Psoas muscle (tissue), 8 donors: ENCODE data around the gene C1orf50. TPM values are rescaled to one million over a fixed set of nuclear protein-coding genes. Genes with fewer than 3 reads are reported as not detected.

ENCODE experiments used
- ATAC-seq, 4 donors: fragments of 200-7000 bp; cut with Tn5 transposase; one replicate each; pipeline ENCODE4 v1.9.1; 2020; ENCODE audit warnings: moderate library complexity in 3 of 4, mild to moderate bottlenecking in 2 of 4
- DNase-seq, 2 donors: peaks; one replicate each; pipeline ENCODE4 v3.0.0-alpha.2; 2020
- H3K27ac ChIP-seq: fragments of 200-600 bp; one replicate; pipeline ENCODE4 v1.8.0; 2022
- H3K27me3 ChIP-seq, 3 donors: fragments of 200-600 bp in 1 of 3; one replicate each; pipeline versions ENCODE4 v1.6.1 to v1.8.0; 2013 to 2022; ENCODE audit warnings: low read length in 2 of 3, mild to moderate bottlenecking in 2 of 3, moderate library complexity in 1 of 3; ENCODE audit not compliant: insufficient read depth in 3 of 3
- H3K36me3 ChIP-seq, 2 donors: fragments of 200-600 bp in 1 of 2; one replicate each; pipeline versions ENCODE4 v1.6.1 to v1.8.0; 2013 to 2022; ENCODE audit warnings: low read depth in 1 of 2, mild to moderate bottlenecking in 1 of 2, moderate library complexity in 1 of 2; ENCODE audit not compliant: insufficient read depth in 1 of 2
- H3K4me1 ChIP-seq: fragments of 200-600 bp; one replicate; pipeline ENCODE4 v1.8.0; 2022
- H3K4me3 ChIP-seq: fragments of 200-600 bp; one replicate; pipeline ENCODE4 v1.8.0; 2022; ENCODE audit warnings: mild to moderate bottlenecking
- H3K9me3 ChIP-seq: fragments of 200-600 bp; one replicate; pipeline ENCODE4 v1.8.0; 2022
- CTCF ChIP-seq: fragments of 200-600 bp; IDR thresholded peaks from one replicate; pipeline ENCODE4 v1.8.0; 2022; ENCODE audit warnings: antibody characterized with exemption
- WGBS, 3 donors: extraction: QIAGEN DNeasy Blood & Tissue Kit; methylation state at CpG; one replicate each; pipeline versions ENCODE4 v1.1.6 to v1.1.7; 2013; 5-methylcytosine and 5-hydroxymethylcytosine counted together
- intact Hi-C, 2 donors: fragments of 100-400 bp; cut with DNase I; formaldehyde crosslinking; loops; one replicate each; pipeline versions ENCODE4 v1.11.0 to v1.14.2; 2022
- polyA plus RNA-seq, 3 donors: library from polyadenylated mRNA; stranded (reverse); fragments of 200-250 nt; gene quantifications; one replicate each; pipeline ENCODE4 v1.2.3, GENCODE V29; 2013
- total RNA-seq, 4 donors: library from RNA; stranded (reverse); fragmentation: NEBNext Ultra II Directional in 2 of 4; extraction: Animal tissue kit (Norgen Biotek cat#: 25700) in 2 of 4; gene quantifications; one replicate each; pipeline versions ENCODE4 v1.2.1 to v1.2.4, GENCODE V29; 2021 to 2023
- donor health status: healthy with polysubstance abuse.
- donor health status: DM: no; HTN: no; CAD: no; lungs with moderate emphysema.
- donor health status: Bipolar disorder and iron deficiency.
- donor health status: healthy.
- donor health status: DM: yes; HTN: yes; CAD: no.
- donor health status: DM: no; HTN: no; CAD: no.
- donor health status: DM: no; HTN: no; CAD: no.
- donor health status: DM: yes; HTN: yes; CAD: no.

C1orf50 gene
- total and polyA plus RNA-seq, 7 donors: 2.5 to 10.2 (median 7.5) TPM

GRCh38 chr1:42733415-42734200 is 33.4 kb upstream of the C1orf50 start:
- DNase-seq (no peak), ATAC-seq (no peak)
- Histone ChIP-seq H3K4me1 (no peaks in the 10 kb centered on the region), H3K27ac (no peak overlapping the region), H3K9me3 (no peaks in the 10 kb centered on the region), H3K4me3 (no peak overlapping the region), H3K36me3 (no peaks in the 10 kb centered on the region), H3K27me3 (peaks cover 0 to 3% (median 0%) of the 10 kb centered on the region in 3 donors)
- intact Hi-C loops: no loop called here
- 88 to 93% (median 89%) methylated on average over 12 of the region's 12 CpGs for WGBS, 3 donors
- no peak for TF ChIP-seq CTCF

DNA sequence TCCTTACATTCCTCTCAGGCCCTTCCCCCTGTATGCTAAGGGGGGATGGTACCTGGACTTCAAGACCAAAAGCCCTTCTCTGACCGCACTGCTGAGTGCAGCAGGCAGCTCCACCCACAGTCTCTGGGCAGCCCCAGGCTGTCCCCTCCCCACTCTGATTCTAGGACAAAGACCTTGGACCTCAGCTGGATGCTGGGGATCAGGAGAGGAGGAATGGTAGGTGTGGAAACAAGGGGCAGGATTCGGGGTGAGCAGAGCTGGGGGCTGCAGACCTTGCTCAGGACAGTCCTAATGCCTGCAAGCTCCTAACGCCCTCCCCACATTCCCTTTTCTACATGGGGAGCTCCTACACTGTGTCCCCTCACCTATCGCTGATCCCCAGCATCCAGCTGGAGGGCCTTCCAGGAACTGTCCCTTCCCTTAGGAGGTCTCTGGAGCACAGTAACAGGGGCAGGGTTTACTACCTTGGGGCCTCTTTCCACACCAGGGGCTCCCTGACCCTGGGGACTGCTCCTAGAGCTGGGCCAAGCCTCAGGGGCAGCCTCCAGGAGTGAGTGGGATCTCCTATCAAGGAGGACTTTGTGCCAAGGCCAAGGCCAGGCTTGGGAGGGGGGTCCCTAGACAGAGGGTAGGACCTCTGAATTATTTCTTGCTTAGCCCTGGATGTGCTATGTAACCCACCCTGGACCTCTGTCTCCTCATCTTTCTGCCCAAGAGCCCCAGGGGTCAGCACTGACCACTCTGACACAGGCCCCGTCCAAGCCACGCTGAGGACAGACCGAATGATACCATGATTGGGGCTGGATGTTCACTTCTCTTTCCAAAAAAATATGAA is 32.6 kb upstream of the C1orf50 start:
- no peak overlapping the region for H3K4me3 ChIP-seq
- intact Hi-C loops: no loop called here
- H3K4me1 ChIP-seq: no peaks in the 10 kb centered on the region
- no peak for TF ChIP-seq CTCF
- H3K9me3 ChIP-seq: no peaks in the 10 kb centered on the region
- WGBS, 3 donors: 86 to 96% (median 93%) methylated on average over 7 of the region's 7 CpGs
- peaks cover 0 to 3% (median 0%) of the 10 kb centered on the region in 3 donors for H3K27me3 ChIP-seq
- H3K36me3 ChIP-seq: no peaks in the 10 kb centered on the region
- no peak overlapping the region for H3K27ac ChIP-seq
- DNase-seq (no peak), ATAC-seq (no peak)

GRCh38 chr1:42735056-42735455 is 32.0 kb upstream of the C1orf50 start:
- no peaks in the 10 kb centered on the region for H3K36me3 ChIP-seq
- TF ChIP-seq CTCF: no peak
- intact Hi-C loops: no loop called here
- H3K27me3 ChIP-seq: peaks cover 0 to 3% (median 0%) of the 10 kb centered on the region in 3 donors
- WGBS, 3 donors: 81 to 85% (median 84%) methylated on average over 11 of the region's 11 CpGs
- H3K27ac ChIP-seq: no peak overlapping the region
- H3K4me1 ChIP-seq: no peaks in the 10 kb centered on the region
- no peak overlapping the region for H3K4me3 ChIP-seq
- no peak for DNase-seq
- no peak for ATAC-seq
- no peaks in the 10 kb centered on the region for H3K9me3 ChIP-seq

DNA sequence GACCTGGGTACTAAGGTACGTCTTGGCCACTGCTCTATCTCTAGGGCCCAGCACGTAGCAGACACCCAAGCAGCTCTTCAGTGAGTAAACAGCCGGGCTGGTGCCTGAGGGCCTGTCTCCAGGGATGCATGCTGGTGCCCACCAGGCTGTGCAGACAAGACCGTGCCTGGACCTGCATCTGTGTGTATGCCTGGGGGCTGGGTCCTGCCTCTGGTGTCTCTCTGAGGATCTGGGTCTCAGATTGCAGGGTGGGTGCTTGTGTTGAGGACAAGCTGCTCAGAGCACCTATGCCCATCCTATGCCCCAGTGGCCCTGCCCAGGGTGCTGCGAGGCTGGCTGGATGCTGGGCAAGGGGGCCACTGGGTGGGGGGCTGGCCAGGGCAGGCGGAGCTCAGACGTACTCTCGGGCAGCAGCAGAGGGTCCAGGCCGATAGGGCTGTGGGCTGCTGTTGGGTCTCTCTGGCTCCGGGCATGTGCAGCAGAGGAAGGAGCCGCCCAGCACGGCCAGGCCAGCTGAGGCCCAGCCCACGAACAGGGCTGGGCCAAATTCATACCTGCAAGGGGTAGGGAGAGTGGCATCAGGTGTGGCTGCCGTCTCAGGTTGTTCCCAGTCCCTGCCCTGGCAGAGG is 31.5 kb upstream of the C1orf50 start:
- DNase-seq (no peak), ATAC-seq (no peak)
- intact Hi-C loops: no loop called here
- H3K9me3 ChIP-seq: no peaks in the 10 kb centered on the region
- WGBS, 3 donors: 82 to 89% (median 88%) methylated on average over 11 to 14 of the region's 14 CpGs
- H3K27me3 ChIP-seq: peaks cover 0 to 3% (median 0%) of the 10 kb centered on the region in 3 donors
- H3K36me3 ChIP-seq: no peaks in the 10 kb centered on the region
- H3K4me1 ChIP-seq: no peaks in the 10 kb centered on the region
- no peak overlapping the region for H3K27ac ChIP-seq
- TF ChIP-seq CTCF: no peak
- no peak overlapping the region for H3K4me3 ChIP-seq
